WTC11 (cell line): ENCODE results near the gene MAFB. TPM values are rescaled to one million over a fixed set of nuclear protein-coding genes. Genes with fewer than 3 reads are reported as not detected.

ENCODE experiments used
- ATAC-seq: fragments of 200-7000 bp; cut with Tn5 transposase; 2 replicates; pipeline ENCODE4 v1.10.0; 2021; ENCODE audit warnings: mild to moderate bottlenecking, moderate library complexity
- CTCF ChIA-PET: fragments of 300-600 bp; sonication (Branson Sonifier 250); formaldehyde crosslinking; loops from one replicate; lab custom pipeline; 2021; ENCODE audit warnings: antibody characterized with exemption; lab: Charles Lee
- POLR2A ChIA-PET: fragments of 350-600 bp; sonication (Branson Sonifier 250); formaldehyde crosslinking; loops from one replicate; lab custom pipeline; 2021; ENCODE audit warnings: antibody characterized with exemption; lab: Charles Lee
- DNase-seq: peaks from one replicate; pipeline ENCODE4 v3.0.0; 2021; ENCODE audit warnings: low spot score
- H3K27ac Mint-ChIP-seq: 2 replicates; pipeline ENCODE4 v1.8.0; 2021; ENCODE audit warnings: mixed read lengths
- H3K27me3 Mint-ChIP-seq: 2 replicates; pipeline ENCODE4 v1.8.0; 2021; ENCODE audit warnings: low read depth, mild to moderate bottlenecking, moderate library complexity, mixed read lengths
- H3K36me3 Mint-ChIP-seq: 2 replicates; pipeline ENCODE4 v1.8.0; 2021; ENCODE audit warnings: mixed read lengths
- H3K4me1 Mint-ChIP-seq: 2 replicates; pipeline ENCODE4 v1.8.0; 2022; ENCODE audit warnings: mixed read lengths
- H3K4me3 Mint-ChIP-seq: 2 replicates; pipeline ENCODE4 v1.8.0; 2021; ENCODE audit warnings: mild to moderate bottlenecking, moderate library complexity, mixed read lengths
- H3K9me3 Mint-ChIP-seq: 2 replicates; pipeline ENCODE4 v1.8.0; 2021; ENCODE audit warnings: mixed read lengths
- ARID4B ChIP-seq: sonication (generic); formaldehyde crosslinking; IDR thresholded peaks from 2 replicates; pipeline ENCODE4 v1.8.0; 2023; ENCODE audit warnings: missing genetic modification reagents, mild to moderate bottlenecking, borderline replicate concordance
- CBFB ChIP-seq: sonication (generic); formaldehyde crosslinking; IDR thresholded peaks from 2 replicates; pipeline ENCODE4 v1.8.1; 2022; ENCODE audit warnings: mild to moderate bottlenecking, low read depth, missing genetic modification reagents
- CTCF ChIP-seq: fragments of 200-600 bp; IDR thresholded peaks from 2 replicates; pipeline ENCODE4 v1.8.0; 2022; ENCODE audit warnings: antibody characterized with exemption
- E2F1 ChIP-seq: sonication (generic); formaldehyde crosslinking; IDR thresholded peaks from 2 replicates; pipeline ENCODE4 v1.8.0; 2022; ENCODE audit warnings: mild to moderate bottlenecking, missing genetic modification reagents
- FOXK1 ChIP-seq: sonication (generic); formaldehyde crosslinking; IDR thresholded peaks from 2 replicates; pipeline ENCODE4 v1.8.0; 2022; ENCODE audit warnings: mild to moderate bottlenecking, moderate library complexity, missing genetic modification reagents
- GABPB1 ChIP-seq: sonication (generic); formaldehyde crosslinking; IDR thresholded peaks from 2 replicates; pipeline ENCODE4 v1.8.1; 2023; ENCODE audit warnings: mild to moderate bottlenecking, missing genetic modification reagents
- KAT7 ChIP-seq: sonication (generic); formaldehyde crosslinking; IDR thresholded peaks from 2 replicates; pipeline ENCODE4 v1.8.1; 2023; ENCODE audit warnings: missing genetic modification reagents, mild to moderate bottlenecking, borderline replicate concordance
- NFYB ChIP-seq: sonication (generic); formaldehyde crosslinking; conservative IDR thresholded peaks from 2 replicates; pipeline ENCODE4 v1.8.0; 2022; ENCODE audit warnings: low read depth, missing genetic modification reagents
- PRDM15 ChIP-seq: sonication (generic); formaldehyde crosslinking; IDR thresholded peaks from 2 replicates; pipeline ENCODE4 v1.8.0; 2022; ENCODE audit warnings: missing genetic modification reagents
- PREB ChIP-seq: sonication (generic); formaldehyde crosslinking; IDR thresholded peaks from 2 replicates; pipeline ENCODE4 v1.8.1; 2022; ENCODE audit warnings: mild to moderate bottlenecking, missing genetic modification reagents, moderate library complexity, borderline replicate concordance
- PRRX2 ChIP-seq: fragments of 250-450 bp; sonication (Bioruptor Pico); IDR thresholded peaks from 2 replicates; pipeline ENCODE4 v1.8.0; 2021; ENCODE audit warnings: mild to moderate bottlenecking
- RORB ChIP-seq: fragments of 250-450 bp; sonication (Bioruptor Pico); IDR thresholded peaks from 2 replicates; pipeline ENCODE4 v1.9.0; 2021; ENCODE audit warnings: mild to moderate bottlenecking
- SMAD3 ChIP-seq: sonication (generic); formaldehyde crosslinking; IDR thresholded peaks from 2 replicates; pipeline ENCODE4 v1.8.0; 2022; ENCODE audit warnings: missing genetic modification reagents, mild to moderate bottlenecking, borderline replicate concordance
- ZNF121 ChIP-seq: sonication (generic); formaldehyde crosslinking; IDR thresholded peaks from 2 replicates; pipeline ENCODE4 v1.8.0; 2023; ENCODE audit warnings: missing genetic modification reagents
- ZNF281 ChIP-seq: sonication (generic); formaldehyde crosslinking; IDR thresholded peaks from 2 replicates; pipeline ENCODE4 v1.8.0; 2023; ENCODE audit warnings: mild to moderate bottlenecking, missing genetic modification reagents
- ZNF423 ChIP-seq: fragments of 250-450 bp; sonication (Bioruptor Pico); IDR thresholded peaks from 2 replicates; pipeline ENCODE4 v2.1.2; 2022; ENCODE audit warnings: mild to moderate bottlenecking, moderate library complexity
- ZNF532 ChIP-seq: fragments of 250-450 bp; sonication (Bioruptor Pico); IDR thresholded peaks from 2 replicates; pipeline ENCODE4 v1.9.0; 2021; ENCODE audit warnings: mild to moderate bottlenecking, borderline replicate concordance
- ZNF671 ChIP-seq: fragments of 250-450 bp; sonication (Bioruptor Pico); IDR thresholded peaks from 2 replicates; pipeline ENCODE4 v1.8.0; 2021; ENCODE audit warnings: mild to moderate bottlenecking
- total RNA-seq: library from RNA; stranded (reverse); gene quantifications from 3 replicates; pipeline ENCODE4 v1.2.3, GENCODE V29; 2021

The MAFB gene
- total RNA-seq, 1 experiment from 2014 or later, result 5.3 TPM

GRCh38 chr20:40713508-40713907 lies 24.5 kb upstream of the MAFB start:
- DNase-seq (no peak), ATAC-seq (no peak)
- Mint-ChIP-seq H3K36me3 (no peaks in the 10 kb centered on the region), H3K9me3 (no peaks in the 10 kb centered on the region), H3K27ac (no peak overlapping the region), H3K4me1 (peaks cover 2% of the 10 kb centered on the region; the same call in 1 of the 2 replicates), H3K4me3 (no peak overlapping the region), H3K27me3 (no peaks in the 10 kb centered on the region)
- POLR2A ChIA-PET, result no interaction called here
- CTCF ChIA-PET, result interaction anchor here (3.2 kb wide), 1 partner anchor 232 kb away, joined by 12 read pairs; no protein-coding TSS in a partner anchor
- no peak for TF ChIP-seq SMAD3 (CRISPR knock-in tag)
- TF ChIP-seq NFYB (CRISPR knock-in tag), result no peak
- no peak for TF ChIP-seq GABPB1 (CRISPR knock-in tag)
- no peak for TF ChIP-seq FOXK1 (CRISPR knock-in tag)
- no peak for TF ChIP-seq ARID4B
- TF ChIP-seq PRDM15 (CRISPR knock-in tag), result no peak
- no peak for TF ChIP-seq ZNF532
- no peak for TF ChIP-seq CBFB (CRISPR knock-in tag)
- TF ChIP-seq CTCF, result no peak
- TF ChIP-seq PRRX2, result no peak
- no peak for TF ChIP-seq ZNF121 (CRISPR knock-in tag)
- TF ChIP-seq ZNF671, result no peak
- no peak for TF ChIP-seq ZNF281 (CRISPR knock-in tag)
- TF ChIP-seq ZNF423, result no peak
- no peak for TF ChIP-seq PREB (CRISPR knock-in tag)
- no peak for TF ChIP-seq RORB (CRISPR knock-in tag)
- TF ChIP-seq KAT7, result no peak
- TF ChIP-seq E2F1 (CRISPR knock-in tag), result no peak
